Gastrocnemius medialis (tissue), 4 donors: ENCODE results near the gene NBPF1.
"Not testable (repeated sequence)": the region's sequence is repeated elsewhere in the genome, so short reads cannot be mapped to it uniquely, and the experiment has no call there.

Experiments used
- CTCF ChIP-seq, 5 experiments: fragments of 450-650 bp in 3 of 5; fragments of 200-600 bp in 2 of 5; sonication (generic) in 2 of 5; IDR thresholded peaks in 4 of 5; conservative IDR thresholded peaks in 1 of 5; 1 replicate in 4 of 5; 2 replicates in 1 of 5; pipeline ENCODE4 v1.5.1; 2016 to 2019; ENCODE audit warnings: antibody characterized with exemption in 5 of 5, mild to moderate bottlenecking in 3 of 5, moderate library complexity in 3 of 5
- POLR2A ChIP-seq, 2 donors: fragments of 450-650 bp; IDR thresholded peaks; one replicate each; pipeline ENCODE4 v1.6.1; 2017; ENCODE audit warnings: antibody characterized with exemption in 2 of 2, mild to moderate bottlenecking in 2 of 2, moderate library complexity in 2 of 2

GRCh38 chr1:16565324-16565723 is 48.0 kb downstream of the NBPF1 start:
- not testable (repeated sequence) for TF ChIP-seq CTCF (IDR thresholded peaks at IDR 0.05 in 4 of 5, conservative IDR thresholded peaks at IDR 0.05 in 1 of 5); POLR2A (IDR thresholded peaks at IDR 0.05)
